HG02610 (cell line): ENCODE results near the gene MAN1C1.
"Not testable (repeated sequence)": the region's sequence is repeated elsewhere in the genome, so short reads cannot be mapped to it uniquely, and the experiment has no call there.

Source experiments
- ATAC-seq: cut with Tn5 transposase; IDR thresholded peaks from one replicate; pipeline ENCODE4 v1.9.1; 2021; ENCODE audit warnings: mild to moderate bottlenecking, moderate library complexity; ENCODE audit not compliant: unreplicated experiment

MAN1C1 gene

DNA sequence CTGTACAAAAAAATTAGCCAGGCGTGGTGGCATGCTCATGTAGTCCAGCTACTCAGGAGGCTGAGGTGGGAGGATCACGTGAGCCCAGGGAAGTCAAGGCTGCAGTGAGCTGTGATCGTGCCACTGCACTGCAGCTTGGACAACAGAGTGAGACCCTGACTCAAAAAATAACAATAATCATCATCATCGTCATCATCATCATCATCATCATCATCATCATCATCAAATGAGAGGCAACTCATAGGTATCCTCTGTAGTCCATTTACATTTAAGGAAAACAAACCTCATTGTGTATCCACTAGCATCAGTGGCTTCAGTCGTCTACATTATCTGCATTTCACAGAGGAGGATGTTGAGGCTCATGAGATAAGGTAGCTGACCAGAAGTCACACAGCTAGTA is 114.6 kb downstream of the MAN1C1 start:
- no peak for ATAC-seq

- no peak for ATAC-seq
These were observed 115.2 kb downstream of the MAN1C1 start for GRCh38 chr1:25731626-25732370.

DNA sequence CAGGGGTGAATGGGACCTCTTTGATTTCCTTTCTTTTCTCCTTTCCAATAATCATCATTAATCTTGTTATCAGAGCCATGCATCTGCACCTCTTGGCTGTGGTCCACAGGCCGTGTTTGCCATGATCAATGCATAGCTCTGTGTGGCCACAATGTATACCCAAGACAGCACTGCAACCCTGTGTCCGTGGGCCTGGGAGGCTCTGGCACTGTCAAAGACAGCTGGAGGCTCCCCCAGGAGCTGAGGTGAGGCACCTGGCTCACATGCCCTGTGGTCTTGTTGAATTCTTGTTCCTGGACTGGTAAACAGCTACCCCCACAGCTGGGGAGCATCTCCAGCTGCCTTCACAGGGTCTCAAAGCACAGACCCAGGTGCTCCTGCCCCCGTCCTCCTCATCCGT is 116.2 kb downstream of the MAN1C1 start:
- no peak for ATAC-seq

DNA sequence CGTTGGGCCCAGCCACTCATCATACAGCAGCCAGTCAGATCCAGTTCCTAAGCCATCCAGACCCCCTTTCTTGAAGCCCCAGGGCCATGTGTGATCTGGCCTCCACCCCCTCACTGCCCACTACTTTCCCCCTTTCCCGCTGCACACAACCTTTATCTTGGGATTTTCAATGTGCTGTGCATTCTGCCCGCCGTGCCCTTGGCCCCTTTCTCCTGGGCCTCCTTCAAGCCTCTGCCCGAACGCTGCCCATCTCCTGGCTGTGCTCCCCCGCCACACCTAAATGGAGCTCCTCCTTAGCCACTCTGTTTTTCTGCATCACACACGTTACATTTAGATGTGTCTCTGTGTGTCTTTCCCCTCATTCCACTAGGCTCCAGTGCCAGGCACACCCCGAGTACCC is 116.7 kb downstream of the MAN1C1 start:
- no peak for ATAC-seq

DNA sequence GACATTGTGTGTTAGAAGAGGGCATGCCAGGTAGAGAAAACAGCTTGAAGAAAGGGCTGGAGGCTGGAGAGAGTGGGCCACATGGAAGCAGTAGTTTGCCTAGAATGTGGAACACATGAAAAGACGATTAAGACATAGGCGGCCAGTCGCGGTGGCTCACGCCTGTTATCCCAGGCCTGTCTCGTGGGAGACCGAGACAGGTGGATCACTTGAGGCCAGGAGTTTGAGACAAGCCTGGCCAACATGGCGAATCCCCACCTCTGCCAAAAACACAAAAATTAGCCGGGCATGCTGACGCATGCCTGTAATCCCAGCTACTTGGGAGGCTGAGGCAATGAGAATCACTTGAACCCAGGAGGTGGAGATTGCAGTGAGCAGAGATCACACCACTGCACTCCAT is 118.4 kb downstream of the MAN1C1 start:
- not testable (repeated sequence) for ATAC-seq

GRCh38 chr1:25735956-25736529 is 119.5 kb downstream of the MAN1C1 start:
- ATAC-seq: no peak

DNA sequence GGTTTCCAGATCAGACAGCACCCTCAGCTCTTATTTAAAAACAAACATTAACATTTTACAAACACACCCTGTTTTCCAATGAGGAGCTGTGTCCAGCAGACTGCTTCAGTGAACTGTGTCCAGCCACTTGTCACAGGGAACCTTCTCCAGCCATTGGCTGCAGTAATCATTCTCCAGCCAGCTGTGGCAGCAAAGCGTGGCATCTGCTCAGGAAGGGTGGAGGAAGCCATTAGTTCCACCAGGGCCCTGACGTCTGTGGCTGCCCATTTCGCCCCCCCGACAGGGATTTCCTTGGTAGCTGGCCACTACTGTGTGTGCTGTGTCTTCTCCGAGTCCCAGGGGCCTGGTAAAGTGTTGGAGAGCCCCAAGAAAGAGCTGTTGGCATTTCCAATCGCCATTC is 120.5 kb downstream of the MAN1C1 start:
- no peak for ATAC-seq

DNA sequence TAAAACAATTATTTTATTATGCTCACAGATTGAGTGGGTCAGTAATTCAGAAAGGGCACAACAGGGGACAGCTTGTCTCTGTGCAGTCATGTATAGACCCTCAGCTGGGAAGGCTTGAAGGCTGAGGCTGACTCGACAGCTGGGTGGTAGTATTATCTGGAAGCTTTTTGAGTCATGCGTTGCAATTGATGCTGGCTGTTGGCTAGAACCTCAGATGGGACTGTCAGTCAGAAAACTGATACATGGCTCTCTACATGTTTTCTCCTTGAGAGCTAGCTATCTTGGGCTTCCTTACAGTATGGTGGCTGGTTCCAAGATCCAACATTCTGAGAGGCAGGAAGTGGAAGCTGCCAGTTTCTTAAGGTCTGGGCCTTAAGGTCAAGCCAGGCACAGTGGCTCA is 121.9 kb downstream of the MAN1C1 start:
- no peak for ATAC-seq

GRCh38 chr1:25739341-25739740 is 122.8 kb downstream of the MAN1C1 start:
- no peak for ATAC-seq

- no peak for ATAC-seq
These were observed 123.5 kb downstream of the MAN1C1 start for GRCh38 chr1:25740071-25740470.

- no peak for ATAC-seq
These were observed 125.7 kb downstream of the MAN1C1 start for GRCh38 chr1:25742316-25742715.

DNA sequence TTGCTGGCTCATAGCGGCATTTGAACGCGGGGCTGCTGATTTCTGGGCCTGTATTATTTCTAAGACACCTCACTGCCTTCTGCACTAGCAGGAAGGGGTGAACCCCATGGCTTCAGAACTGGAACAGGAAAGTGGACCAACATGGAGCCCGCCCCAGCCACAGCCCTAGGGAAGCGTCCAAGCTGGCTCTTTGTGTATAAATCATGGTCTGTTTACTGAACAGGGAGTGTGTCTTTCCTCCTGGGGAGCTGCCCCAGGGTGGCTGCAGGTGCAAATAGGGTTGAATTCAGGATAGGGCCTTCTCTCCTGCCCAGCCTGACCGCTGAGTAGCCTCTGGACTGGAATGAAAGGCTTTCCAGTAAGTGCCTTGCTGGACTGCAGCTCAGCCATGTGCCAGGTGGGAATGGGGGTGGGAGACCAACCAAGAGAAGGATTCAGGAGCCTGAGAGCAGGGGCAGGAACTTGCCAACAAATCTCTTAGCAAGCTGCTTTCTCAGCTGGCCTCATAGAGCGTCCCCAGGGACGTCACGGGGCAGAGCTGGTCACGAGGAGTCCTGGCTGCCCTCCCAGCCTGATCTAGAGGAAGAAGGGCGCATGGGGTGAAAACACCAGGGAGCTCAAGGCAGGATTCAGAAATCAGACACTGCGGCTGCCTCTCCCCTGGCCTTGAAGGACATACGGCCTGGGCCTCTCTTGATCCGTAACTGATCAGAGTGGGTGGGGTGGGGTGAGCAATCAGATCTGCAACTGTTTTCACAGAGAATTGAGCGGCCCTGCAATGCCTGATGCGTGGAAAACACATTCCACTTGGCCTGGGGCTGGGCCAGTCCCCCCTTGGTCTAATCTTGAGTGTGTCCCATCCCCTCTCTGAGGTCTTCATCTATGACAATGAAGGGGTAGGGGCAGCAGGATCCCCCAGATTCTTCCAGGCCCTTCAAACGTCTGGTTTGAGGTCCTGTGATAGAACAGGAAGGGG is 126.9 kb downstream of the MAN1C1 start:
- no peak for ATAC-seq

GRCh38 chr1:25744140-25744581 is 127.6 kb downstream of the MAN1C1 start:
- ATAC-seq: no peak

DNA sequence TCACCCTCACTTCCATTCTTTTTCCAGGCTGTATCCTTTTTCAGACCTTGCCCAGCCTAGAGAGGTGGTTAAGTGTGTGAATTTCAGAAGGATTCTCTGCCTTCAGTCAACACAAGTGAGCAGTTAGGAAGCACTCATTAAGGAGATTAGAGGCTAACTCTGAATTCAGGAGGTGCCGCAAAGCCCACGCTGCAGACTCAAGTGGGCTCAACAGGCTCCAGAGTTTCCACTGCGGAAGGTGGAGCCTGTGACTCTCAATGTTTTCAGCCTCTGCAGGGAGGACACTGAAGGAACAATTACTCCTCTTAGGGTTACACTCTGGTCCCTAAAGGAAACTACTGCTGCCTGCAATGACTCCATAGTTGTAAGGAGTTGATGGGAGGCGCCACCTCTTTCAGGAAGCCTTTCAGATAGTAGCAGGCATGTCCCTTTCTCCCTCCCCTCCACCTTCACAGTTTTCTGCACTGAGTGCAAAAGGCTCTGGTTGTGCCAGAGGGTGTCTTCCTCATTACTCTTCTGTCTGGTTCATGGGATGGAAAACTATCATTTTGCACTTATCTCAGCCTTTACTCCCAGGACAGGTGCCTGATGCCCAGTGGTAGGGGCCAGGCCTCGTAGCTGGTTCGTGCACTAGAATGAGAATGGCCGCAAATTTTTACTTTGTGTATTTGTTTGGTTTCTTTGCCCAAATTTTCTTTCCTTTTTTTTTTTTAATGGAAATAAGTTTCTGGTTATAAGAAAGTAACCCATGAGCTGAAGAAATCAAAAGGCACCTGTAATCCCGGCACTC is 128.2 kb downstream of the MAN1C1 start:
- ATAC-seq: no peak

GRCh38 chr1:25746299-25747045 is 129.9 kb downstream of the MAN1C1 start:
- no peak for ATAC-seq

DNA sequence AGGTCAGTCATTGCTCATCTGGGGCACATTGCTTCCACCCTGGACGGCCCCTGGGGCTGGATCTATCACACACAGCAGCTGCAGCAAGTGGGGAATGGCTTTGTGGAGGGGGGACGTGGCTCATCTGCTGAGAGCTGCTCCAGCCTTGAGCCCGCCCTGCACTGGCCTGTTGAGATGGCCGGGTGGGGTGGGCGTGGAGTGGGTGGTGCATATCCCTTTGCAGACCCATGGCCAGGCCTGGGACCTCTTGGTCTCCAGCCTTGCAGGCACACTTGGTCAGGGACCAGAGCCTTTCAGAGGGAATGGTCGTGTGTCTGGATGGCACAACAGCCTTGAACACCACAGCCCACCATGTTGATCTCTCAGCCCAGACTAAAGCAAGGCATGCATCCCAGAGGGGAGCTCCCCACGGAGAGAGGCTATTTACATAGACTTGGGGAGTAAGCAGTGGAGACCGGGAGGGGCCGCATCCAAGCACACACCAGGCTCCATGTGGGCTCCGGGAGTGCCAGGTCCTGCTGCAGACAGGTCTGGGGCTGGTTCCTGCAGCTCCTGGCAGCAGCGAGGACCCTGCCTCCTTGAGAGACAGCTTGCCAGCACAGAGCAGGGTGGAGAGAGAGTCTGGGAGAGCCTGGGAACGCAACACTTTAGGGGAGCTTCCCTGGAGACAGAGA is 130.6 kb downstream of the MAN1C1 start:
- ATAC-seq: no peak

DNA sequence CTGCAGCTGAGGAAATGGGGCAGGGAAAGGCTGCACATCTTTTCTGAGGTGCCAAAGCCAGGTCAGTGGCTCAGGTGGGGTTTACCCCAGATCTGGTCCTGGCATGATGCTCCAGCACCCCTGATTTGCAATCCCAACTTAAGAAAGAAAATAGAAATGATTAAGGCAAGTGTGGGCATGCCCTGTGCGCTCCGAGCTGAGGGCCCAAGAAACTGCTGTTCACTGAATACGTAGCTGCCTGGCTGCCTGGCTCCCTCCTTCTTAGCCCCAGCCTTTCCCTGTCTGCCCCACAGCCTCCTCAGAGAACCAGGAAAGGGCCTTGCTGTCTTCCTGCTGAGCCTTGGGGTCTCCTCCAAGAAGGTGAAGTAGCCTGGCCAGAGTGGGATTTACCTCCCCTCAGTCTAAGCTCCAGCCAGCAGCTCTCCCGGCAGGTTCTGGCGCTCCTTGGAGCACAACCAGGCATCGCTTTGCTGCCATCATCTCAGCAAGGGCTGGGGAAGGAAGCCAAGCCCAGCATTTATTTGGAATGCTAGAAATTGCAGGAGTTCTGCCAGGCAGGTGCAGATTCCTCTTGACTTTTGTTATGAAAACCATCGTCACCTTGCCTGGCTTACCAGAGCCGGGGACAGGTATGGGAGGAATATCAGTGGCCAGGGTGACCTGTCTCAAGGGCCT is 132.1 kb downstream of the MAN1C1 start:
- no peak for ATAC-seq

GRCh38 chr1:25750923-25751605 is 134.5 kb downstream of the MAN1C1 start:
- ATAC-seq: no peak
